Parathyroid adenoma (tissue), 2 donors: ENCODE measurements around the gene PROSER2.

Experiments used
- H2AFZ ChIP-seq: fragments of 300-600 bp; sonication (generic); one replicate; pipeline ENCODE4 v1.7.0; 2017; ENCODE audit warnings: antibody characterized with exemption, mild to moderate bottlenecking
- H3K27ac ChIP-seq: fragments of 300-600 bp; sonication (generic); one replicate; pipeline ENCODE4 v1.7.0; 2017
- H3K27me3 ChIP-seq: fragments of 300-600 bp; sonication (generic); one replicate; pipeline ENCODE4 v1.7.0; 2017; ENCODE audit warnings: low read length; ENCODE audit not compliant: control insufficient read depth, insufficient read depth
- H3K36me3 ChIP-seq: fragments of 300-600 bp; sonication (generic); one replicate; pipeline ENCODE4 v1.7.0; 2017; ENCODE audit warnings: low read length; ENCODE audit not compliant: control insufficient read depth, insufficient read depth
- H3K4me1 ChIP-seq: fragments of 300-600 bp; sonication (generic); one replicate; pipeline ENCODE4 v1.7.0; 2017; ENCODE audit warnings: control low read depth
- H3K4me2 ChIP-seq: fragments of 300-600 bp; sonication (generic); one replicate; pipeline ENCODE4 v1.7.0; 2017; ENCODE audit warnings: low read length
- H3K4me3 ChIP-seq: fragments of 300-600 bp; sonication (generic); one replicate; pipeline ENCODE4 v1.7.0; 2017; ENCODE audit warnings: low read depth, low read length
- H3K79me2 ChIP-seq: fragments of 300-600 bp; sonication (generic); one replicate; pipeline ENCODE4 v1.7.0; 2017; ENCODE audit warnings: control low read depth
- H3K9ac ChIP-seq: fragments of 300-600 bp; sonication (generic); one replicate; pipeline ENCODE4 v1.7.0; 2017; ENCODE audit warnings: mild to moderate bottlenecking
- H3K9me3 ChIP-seq: fragments of 300-600 bp; sonication (generic); one replicate; pipeline ENCODE4 v1.7.0; 2017; ENCODE audit warnings: low read length; ENCODE audit not compliant: control insufficient read depth
- TF ChIP-seq, protein P1 (sequence below): fragments of 300-600 bp; sonication (generic); IDR thresholded peaks from one replicate; pipeline ENCODE4 v1.7.0; 2017; ENCODE audit warnings: antibody characterized with exemption, mild to moderate bottlenecking
- donor health status: primary hyperparathyroidism.

Gene PROSER2

DNA sequence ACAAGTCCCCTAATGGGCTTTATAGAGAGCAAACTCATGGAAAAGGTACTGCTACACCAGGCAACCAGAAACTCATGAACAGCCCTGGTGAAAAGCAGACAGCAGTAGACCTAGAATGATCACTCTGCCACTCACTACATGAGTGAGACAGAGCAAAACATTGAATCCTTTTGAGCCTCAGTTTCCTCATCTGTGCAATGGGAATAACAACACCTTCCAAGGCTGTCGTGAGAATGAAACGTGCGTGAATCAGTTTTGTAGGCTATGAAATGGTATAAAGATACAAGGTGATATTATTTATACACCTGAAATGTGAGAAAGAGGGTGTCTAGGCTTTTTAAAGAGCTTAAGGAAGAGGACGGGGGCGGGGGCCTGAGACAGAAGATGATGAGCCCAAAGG, 14.3 kb upstream of the PROSER2 start:
- TF ChIP-seq, protein P1, sequence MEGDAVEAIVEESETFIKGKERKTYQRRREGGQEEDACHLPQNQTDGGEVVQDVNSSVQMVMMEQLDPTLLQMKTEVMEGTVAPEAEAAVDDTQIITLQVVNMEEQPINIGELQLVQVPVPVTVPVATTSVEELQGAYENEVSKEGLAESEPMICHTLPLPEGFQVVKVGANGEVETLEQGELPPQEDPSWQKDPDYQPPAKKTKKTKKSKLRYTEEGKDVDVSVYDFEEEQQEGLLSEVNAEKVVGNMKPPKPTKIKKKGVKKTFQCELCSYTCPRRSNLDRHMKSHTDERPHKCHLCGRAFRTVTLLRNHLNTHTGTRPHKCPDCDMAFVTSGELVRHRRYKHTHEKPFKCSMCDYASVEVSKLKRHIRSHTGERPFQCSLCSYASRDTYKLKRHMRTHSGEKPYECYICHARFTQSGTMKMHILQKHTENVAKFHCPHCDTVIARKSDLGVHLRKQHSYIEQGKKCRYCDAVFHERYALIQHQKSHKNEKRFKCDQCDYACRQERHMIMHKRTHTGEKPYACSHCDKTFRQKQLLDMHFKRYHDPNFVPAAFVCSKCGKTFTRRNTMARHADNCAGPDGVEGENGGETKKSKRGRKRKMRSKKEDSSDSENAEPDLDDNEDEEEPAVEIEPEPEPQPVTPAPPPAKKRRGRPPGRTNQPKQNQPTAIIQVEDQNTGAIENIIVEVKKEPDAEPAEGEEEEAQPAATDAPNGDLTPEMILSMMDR, result no peak
- no peak overlapping the region for H3K9ac ChIP-seq
- H3K4me3 ChIP-seq, result no peak overlapping the region
- no peaks in the 10 kb centered on the region for H3K36me3 ChIP-seq
- no peak overlapping the region for H3K27ac ChIP-seq
- no peaks in the 10 kb centered on the region for H3K9me3 ChIP-seq
- H3K79me2 ChIP-seq, result no peaks in the 10 kb centered on the region
- H3K4me2 ChIP-seq, result no peak overlapping the region
- no peaks in the 10 kb centered on the region for H3K27me3 ChIP-seq
- no peaks in the 10 kb centered on the region for H3K4me1 ChIP-seq
- H2AFZ ChIP-seq, result no peak overlapping the region

DNA sequence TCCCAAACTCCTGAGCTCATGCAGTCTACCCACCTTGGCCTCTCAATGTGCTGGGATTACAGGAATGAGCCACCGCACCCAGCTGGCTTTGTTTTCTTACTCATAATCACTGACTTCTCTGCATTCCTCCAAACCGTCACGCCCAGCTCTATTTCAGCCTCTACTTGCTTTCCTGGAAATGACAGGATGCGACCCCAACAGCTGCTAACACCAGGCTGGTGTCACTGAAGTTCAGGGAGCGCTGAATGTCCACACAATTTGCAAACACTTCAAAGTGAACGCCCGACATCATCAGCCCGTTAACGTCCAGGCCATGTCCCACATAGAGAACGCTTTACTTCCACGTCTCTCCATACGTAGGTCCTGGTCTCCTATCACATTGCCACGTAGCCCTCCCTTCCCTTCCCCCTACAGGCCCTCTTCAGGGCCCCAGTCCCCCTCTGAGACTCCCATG, 12.8 kb upstream of the PROSER2 start:
- Histone ChIP-seq H3K27me3 (no peaks in the 10 kb centered on the region), H3K36me3 (no peaks in the 10 kb centered on the region), H3K79me2 (no peaks in the 10 kb centered on the region), H3K4me2 (no peak overlapping the region), H3K9ac (no peak overlapping the region), H2AFZ (no peak overlapping the region), H3K9me3 (no peaks in the 10 kb centered on the region), H3K27ac (no peak overlapping the region), H3K4me1 (no peaks in the 10 kb centered on the region), H3K4me3 (no peak overlapping the region)
- TF ChIP-seq, protein P1, result no peak

GRCh38 chr10:11810973-11811372, 12.2 kb upstream of the PROSER2 start:
- TF ChIP-seq, protein P1, result no peak

GRCh38 chr10:11813177-11813576, 10.0 kb upstream of the PROSER2 start:
- Histone ChIP-seq H3K79me2 (no peaks in the 10 kb centered on the region), H3K27ac (no peak overlapping the region), H3K9me3 (no peaks in the 10 kb centered on the region), H3K36me3 (no peaks in the 10 kb centered on the region), H3K4me1 (no peaks in the 10 kb centered on the region), H3K27me3 (no peaks in the 10 kb centered on the region), H3K9ac (no peak overlapping the region), H3K4me2 (no peak overlapping the region), H3K4me3 (no peak overlapping the region), H2AFZ (no peak overlapping the region)
- TF ChIP-seq, protein P1, result no peak

More at GRCh38 chr10:11810973-11811372, 12.2 kb upstream of the PROSER2 start:
- H3K27me3 ChIP-seq, result no peaks in the 10 kb centered on the region
- no peaks in the 10 kb centered on the region for H3K36me3 ChIP-seq
- H3K4me1 ChIP-seq, result no peaks in the 10 kb centered on the region
- no peaks in the 10 kb centered on the region for H3K9me3 ChIP-seq
- H3K27ac ChIP-seq, result no peak overlapping the region
- H3K79me2 ChIP-seq, result no peaks in the 10 kb centered on the region
- no peak overlapping the region for H2AFZ ChIP-seq
- H3K4me3 ChIP-seq, result no peak overlapping the region
- no peak overlapping the region for H3K9ac ChIP-seq
- H3K4me2 ChIP-seq, result no peak overlapping the region

DNA sequence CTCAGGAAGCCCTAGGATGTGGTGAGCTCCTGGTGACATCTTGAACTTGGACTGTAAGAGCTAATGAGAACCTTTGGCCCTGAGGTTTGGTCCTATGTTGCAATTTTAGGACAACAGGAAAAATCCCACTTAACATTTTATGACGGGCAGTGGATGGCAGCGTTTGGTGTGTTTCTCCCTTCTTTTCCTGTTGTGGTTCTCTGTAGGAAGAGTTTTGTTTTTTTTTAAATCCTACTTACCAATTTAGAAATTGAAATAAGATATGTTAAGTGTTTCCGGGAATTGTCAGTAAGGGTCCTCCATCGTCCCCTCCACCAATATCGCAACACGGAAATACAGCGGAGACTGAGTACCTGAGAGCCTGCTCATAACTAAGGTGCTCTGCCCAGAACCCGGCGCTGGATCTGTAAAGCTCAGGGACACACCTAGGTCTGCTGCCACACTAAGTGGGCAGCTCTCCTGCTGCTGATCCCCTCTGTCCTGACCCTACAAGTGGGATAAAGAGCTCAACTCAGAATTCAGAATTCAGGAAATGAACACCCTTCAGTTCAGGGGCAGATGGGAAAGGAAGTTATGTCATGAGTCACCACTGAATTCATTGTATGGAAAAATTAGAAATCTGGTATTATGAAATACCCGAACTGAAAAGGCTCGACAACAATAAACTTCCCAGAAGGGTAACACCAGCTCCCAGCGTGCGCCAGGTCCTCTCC, 9.1 kb upstream of the PROSER2 start:
- Histone ChIP-seq H3K4me2 (no peak overlapping the region), H3K27me3 (no peaks in the 10 kb centered on the region)

More for the DNA sequence above, 9.1 kb upstream of the PROSER2 start:
- H3K36me3 ChIP-seq, result no peaks in the 10 kb centered on the region
- H3K4me3 ChIP-seq, result no peak overlapping the region
- no peak overlapping the region for H2AFZ ChIP-seq
- H3K4me1 ChIP-seq, result no peaks in the 10 kb centered on the region
- no peak overlapping the region for H3K9ac ChIP-seq
- TF ChIP-seq, protein P1, result no peak
- no peak overlapping the region for H3K27ac ChIP-seq
- no peaks in the 10 kb centered on the region for H3K9me3 ChIP-seq
- H3K79me2 ChIP-seq, result no peaks in the 10 kb centered on the region
